IPS-15b (cell line): ENCODE data around the gene KLHL35.

Experiments used
- H3K27me3 ChIP-seq: one replicate; pipeline ENCODE4 v1.6.1; 2013; ENCODE audit warnings: low read length; ENCODE audit not compliant: control insufficient read depth, insufficient read depth
- H3K36me3 ChIP-seq: one replicate; pipeline ENCODE4 v1.6.1; 2013; ENCODE audit warnings: low read length; ENCODE audit not compliant: control insufficient read depth, insufficient read depth
- H3K4me1 ChIP-seq: one replicate; pipeline ENCODE4 v1.6.1; 2013; ENCODE audit warnings: mild to moderate bottlenecking, low read length; ENCODE audit not compliant: control insufficient read depth, insufficient read depth
- H3K4me3 ChIP-seq: one replicate; pipeline ENCODE4 v1.5.1; 2013; ENCODE audit warnings: low read depth, low read length
- H3K9ac ChIP-seq: one replicate; pipeline ENCODE4 v1.6.1; 2013; ENCODE audit warnings: low read depth, mild to moderate bottlenecking, low read length
- H3K9me3 ChIP-seq: one replicate; pipeline ENCODE4 v1.6.1; 2013; ENCODE audit warnings: mild to moderate bottlenecking, low read length; ENCODE audit not compliant: control insufficient read depth, insufficient read depth

The KLHL35 gene

DNA sequence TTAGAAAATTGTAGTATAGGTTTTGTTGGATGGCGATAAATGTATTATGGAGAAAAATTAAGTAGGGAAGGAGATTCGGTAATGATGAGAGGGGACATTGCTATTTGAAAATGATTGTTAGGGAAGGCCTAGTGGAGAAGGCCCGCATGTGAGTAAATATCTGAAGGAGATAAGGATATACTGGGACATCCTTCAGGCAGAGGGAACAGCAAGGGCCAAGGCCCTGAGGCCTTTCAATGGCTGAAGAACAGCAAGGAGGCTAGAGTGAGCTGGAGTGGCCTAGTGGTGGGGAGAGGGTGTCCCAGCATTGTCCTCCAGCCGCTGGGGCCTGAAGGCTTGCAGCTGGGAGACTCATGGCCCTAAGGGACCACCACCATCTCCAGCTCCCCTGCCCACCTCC is 58.4 kb downstream of the KLHL35 start:
- H3K4me3 ChIP-seq: no peak overlapping the region
- H3K9ac ChIP-seq: no peak overlapping the region
- no peaks in the 10 kb centered on the region for H3K36me3 ChIP-seq
- H3K27me3 ChIP-seq: no peaks in the 10 kb centered on the region
- H3K4me1 ChIP-seq: no peaks in the 10 kb centered on the region
- H3K9me3 ChIP-seq: no peaks in the 10 kb centered on the region

GRCh38 chr11:75373201-75373600 is 59.8 kb downstream of the KLHL35 start:
- no peaks in the 10 kb centered on the region for H3K4me1 ChIP-seq
- no peaks in the 10 kb centered on the region for H3K36me3 ChIP-seq
- no peaks in the 10 kb centered on the region for H3K9me3 ChIP-seq
- H3K27me3 ChIP-seq: no peaks in the 10 kb centered on the region
- H3K4me3 ChIP-seq: no peak overlapping the region
- H3K9ac ChIP-seq: no peak overlapping the region
